Left renal pelvis (tissue), 4 donors: ENCODE measurements around the gene SLC15A3. TPM values are rescaled to one million over a fixed set of nuclear protein-coding genes. Genes with fewer than 3 reads are reported as not detected.
"Not testable (repeated sequence)": the region's sequence is repeated elsewhere in the genome, so short reads cannot be mapped to it uniquely, and the experiment has no call there.

Experiments
- DNase-seq, 4 donors: peaks; one replicate each; pipeline ENCODE4 v3.0.0-alpha.2; 2013; ENCODE audit warnings: low read depth in 4 of 4, low spot score in 3 of 4
- polyA plus RNA-seq, 4 donors: library from polyadenylated mRNA; unstranded; fragments of 120-200 nt; gene quantifications; one replicate each; pipeline ENCODE4 v1.2.1, GENCODE V29; 2013; ENCODE audit not compliant: insufficient read length in 4 of 4

SLC15A3 gene
- polyA plus RNA-seq, 4 donors, result 18.9 to 30.1 (median 23.8) TPM

GRCh38 chr11:60977836-60978235 is 25.9 kb upstream of the SLC15A3 start:
- DNase-seq, result no peak

DNA sequence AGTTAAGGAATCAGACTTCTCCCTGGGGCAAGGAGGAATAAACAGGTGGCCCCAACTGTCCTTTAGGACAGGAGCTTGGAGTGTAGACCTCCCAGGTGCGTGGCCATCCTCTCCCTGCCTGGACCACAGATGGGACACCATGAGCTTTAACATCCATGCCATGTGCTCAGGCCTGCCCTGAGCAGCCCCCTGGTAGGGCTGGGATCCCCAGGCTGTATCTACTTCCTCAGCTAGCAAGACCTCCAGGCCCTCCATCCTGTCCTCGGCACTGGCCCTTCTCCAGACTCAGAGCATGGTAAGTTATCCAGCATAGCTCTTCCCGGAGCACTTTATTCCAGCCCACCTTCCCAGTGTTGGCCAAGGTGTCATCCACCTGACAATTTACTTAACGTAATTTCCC is 25.2 kb upstream of the SLC15A3 start:
- no peak for DNase-seq

DNA sequence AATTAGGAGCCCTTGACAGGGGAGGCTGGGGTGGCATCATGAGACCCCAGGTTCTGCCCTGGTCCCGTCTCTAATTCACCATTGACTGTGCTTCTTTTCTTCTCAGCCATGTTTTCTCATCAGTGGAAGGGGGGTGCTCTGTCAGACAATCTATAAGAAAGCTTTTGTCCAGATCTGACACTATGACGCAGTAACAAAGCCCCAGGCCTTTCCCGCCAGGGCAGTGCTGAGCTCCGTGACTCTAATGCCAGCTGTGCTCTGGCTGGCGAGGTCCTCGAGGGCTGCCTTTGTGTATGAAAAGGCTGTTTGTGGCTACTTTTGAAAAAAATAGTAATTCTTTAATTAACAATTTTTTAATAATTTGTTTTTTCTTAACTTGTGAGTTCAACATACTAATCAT is 22.8 kb upstream of the SLC15A3 start:
- no peak for DNase-seq

DNA sequence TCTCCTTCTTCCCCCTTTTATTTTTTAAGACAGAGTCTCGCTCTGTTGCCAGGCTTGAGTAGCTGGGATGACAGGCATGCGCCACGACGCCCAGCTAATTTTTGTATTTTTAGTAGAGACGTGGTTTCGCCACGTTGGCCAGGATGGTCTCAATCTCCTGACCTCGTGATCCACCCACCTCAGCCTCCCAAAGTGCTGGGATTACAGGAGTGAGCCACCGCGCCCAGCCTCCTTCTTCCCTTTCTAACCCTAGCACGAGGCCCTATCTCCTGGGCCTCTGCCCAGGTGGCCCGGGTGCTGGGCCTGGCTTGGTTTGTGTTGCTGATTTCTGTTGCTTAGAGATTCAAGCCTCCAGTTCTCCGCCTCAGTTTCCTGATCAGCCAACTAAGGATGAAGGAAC is 22.3 kb upstream of the SLC15A3 start:
- DNase-seq, result not testable (repeated sequence)

- no peak for DNase-seq
These were observed 21.7 kb upstream of the SLC15A3 start for GRCh38 chr11:60973699-60974098.

DNA sequence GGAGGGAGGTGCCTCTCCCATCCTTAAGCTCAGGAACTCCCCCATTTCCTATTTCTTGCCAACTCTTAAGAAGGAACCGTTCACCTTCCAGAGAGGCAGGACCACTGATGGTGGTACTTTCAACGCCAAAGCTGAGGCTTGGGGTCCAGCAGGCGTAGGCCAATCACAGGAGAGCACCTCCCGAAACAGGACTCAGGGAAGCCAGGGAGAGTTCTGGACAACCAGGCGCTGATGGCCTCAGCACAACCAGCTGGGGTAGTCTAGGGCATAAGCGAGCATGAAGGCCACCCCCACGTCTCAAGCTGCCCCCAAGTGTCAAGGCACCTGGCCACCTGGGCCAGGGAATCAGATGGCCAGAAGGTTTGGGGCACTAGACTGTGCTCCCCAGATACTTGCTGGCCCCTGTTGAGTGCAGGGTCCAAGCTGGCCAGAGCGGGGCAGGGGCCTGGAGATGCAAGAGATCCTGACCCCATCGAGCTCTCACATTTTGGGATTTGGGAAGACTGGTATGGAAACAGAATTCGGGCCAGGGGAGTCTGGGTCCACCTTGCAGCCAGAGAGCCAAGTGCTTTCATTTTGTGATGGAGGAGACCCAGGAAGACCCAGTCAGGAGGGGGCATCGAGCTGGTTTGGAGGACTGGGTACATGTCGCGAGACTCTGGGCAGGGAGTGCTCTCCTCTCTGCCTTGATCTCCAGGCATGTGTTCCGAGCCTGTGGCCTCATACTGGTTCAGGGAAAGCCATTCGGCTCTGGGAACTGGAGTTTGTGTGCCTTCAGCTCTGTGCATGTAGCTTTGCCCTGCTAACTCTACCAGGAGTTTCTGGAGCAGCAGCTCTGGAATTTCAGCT is 20.4 kb upstream of the SLC15A3 start:
- DNase-seq, result no peak

DNA sequence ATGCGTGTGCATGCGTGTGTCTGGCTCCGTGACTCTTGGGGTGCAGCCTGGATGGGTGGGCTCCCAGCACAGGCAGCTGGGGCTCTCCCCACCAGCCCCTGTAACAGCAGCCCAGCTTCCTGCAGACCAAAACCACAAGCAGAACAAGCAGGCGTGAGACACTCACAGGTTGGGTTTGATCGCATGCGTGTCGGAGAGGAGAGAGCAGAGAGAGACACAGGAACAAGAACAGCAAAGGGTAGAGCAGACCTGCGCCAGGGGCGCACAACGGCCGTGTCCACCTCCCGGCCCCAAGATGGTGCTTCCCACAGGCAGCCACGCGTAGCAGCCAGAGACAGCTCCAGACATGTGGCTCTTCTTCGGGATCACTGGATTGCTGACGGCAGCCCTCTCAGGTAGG is 19.5 kb upstream of the SLC15A3 start, which contains the start of gene CD6:
TSS of gene CD6 (plus strand) at position 161 of the 400 bp plus-strand sequence. CDS start at position 347, 186 bp downstream.
- DNase-seq, result no peak

DNA sequence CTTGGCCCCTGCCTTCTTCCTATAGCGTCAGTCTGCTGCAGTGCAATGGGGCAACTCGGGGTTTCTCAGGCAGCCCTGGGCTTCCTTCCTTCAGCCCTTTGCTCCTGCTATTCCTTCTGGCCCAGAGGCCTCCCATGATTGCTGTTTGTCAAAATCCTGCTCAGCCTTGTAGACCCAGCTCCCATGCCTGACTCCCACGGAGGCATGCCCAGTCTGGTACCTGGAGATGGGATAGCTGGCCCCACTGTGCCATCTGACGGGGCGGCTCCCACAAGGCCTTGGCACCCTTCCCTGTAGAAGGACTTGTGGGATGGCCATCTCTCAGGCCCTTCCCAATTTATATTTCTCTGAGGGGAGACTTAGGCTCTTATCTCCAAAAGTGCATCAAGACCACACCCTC is 18.9 kb upstream of the SLC15A3 start:
- no peak for DNase-seq

- DNase-seq, result no peak
These were observed 18.4 kb upstream of the SLC15A3 start for GRCh38 chr11:60970369-60970774.

GRCh38 chr11:60968223-60968622 is 16.2 kb upstream of the SLC15A3 start:
- no peak for DNase-seq

DNA sequence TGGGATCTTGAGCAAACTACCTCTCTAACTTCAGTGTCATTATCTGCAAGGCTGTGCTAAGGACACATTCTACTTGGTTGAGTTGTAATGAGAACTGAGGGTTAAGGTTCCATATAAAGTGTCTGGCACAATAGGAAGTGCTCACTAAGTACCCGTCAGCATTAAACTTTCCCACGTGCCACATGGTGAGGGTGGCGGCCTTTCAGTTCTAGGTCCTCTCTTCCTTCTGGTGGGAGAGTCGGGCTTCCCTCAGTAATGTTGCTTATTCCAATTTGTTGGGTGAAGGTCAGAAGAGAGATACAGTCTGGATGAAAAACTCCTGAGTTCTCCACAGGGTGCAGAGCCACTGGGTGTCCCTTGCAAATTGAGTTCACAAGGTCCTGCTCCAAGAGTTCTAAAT is 14.9 kb upstream of the SLC15A3 start:
- no peak for DNase-seq

- DNase-seq, result no peak
These were observed 12.8 kb upstream of the SLC15A3 start for GRCh38 chr11:60964801-60965200.

DNA sequence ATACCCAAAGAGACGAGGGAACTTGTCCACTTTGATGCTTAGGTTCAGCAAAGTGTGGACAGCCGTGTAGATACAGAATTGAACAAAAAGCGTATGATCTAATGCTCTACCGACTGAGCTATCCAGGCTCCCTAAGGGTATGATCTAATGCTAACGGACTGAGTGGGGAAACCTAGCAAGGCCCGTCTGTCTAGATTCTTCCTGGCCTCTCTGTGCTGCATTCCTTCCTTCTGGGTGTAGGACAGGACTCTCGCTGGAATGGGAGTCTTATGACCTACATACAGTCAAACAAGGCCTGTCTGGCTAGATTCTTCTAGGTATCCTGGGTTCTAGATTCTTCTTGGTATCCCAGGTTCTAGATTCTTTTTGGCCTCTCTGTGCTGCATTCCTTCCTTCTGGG is 8.4 kb upstream of the SLC15A3 start:
- no peak for DNase-seq

GRCh38 chr11:60959431-60959830 is 7.5 kb upstream of the SLC15A3 start:
- DNase-seq, result no peak

DNA sequence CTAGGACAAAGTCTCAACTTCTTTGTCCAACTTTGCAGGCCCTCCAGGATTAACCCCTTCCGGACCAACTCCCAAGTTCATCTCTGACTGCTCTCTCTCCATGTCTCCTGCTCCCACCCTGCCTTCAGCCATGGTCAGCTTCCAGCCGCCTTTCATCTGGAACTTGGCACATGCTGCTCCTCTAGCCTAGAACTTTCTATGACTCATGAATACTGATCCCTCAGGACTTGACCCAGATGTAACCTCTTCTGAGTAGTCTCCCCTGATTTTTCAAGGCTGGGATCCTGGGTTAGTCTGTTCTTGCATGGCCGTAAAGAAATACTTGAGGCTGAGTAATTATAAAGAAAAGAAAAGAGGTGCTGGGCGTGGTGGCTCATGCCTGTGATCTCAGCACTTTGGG is 5.2 kb upstream of the SLC15A3 start:
- no peak for DNase-seq

GRCh38 chr11:60955571-60955970 is 3.6 kb upstream of the SLC15A3 start:
- no peak for DNase-seq

DNA sequence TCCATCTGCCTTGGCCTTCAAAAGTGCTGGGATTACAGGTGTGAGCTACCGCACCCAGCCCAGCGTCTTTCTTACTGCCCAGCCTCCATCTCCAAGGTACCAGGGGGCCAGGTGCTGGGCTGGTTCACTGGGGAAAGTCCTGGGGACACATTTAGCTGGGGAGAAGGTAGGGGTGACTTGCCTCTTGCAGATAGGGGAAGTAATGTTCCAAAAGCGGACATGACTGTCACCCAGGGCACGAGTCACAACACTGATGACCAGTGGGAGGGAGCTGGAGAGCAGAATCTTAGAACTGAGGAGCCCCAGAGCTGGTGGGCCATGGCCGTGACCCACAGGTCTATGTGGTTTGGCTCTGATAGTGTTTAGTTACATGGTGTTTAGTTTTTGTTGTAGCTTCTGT is 2.4 kb upstream of the SLC15A3 start:
- DNase-seq, result no peak

DNA sequence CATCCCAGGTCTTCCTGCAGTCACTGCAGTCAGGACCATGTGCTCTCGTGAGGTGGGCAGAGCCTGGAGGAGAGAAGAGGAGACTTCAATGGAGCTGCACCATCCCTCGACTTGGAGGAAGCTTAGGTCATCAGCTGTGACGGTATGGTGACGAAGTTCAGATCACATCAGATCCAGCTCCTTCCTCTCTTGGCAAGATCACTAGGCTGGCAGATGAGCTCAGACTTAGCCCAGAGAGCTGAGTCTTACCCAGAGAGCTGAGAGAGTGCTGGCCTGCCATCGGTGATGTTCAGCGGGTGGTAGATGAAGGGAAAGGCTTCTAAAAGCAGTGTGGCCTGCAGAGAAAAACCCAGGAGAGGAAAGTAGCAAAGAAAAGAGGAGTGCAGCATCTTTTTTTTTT is 1.8 kb upstream of the SLC15A3 start:
- DNase-seq, result no peak

DNA sequence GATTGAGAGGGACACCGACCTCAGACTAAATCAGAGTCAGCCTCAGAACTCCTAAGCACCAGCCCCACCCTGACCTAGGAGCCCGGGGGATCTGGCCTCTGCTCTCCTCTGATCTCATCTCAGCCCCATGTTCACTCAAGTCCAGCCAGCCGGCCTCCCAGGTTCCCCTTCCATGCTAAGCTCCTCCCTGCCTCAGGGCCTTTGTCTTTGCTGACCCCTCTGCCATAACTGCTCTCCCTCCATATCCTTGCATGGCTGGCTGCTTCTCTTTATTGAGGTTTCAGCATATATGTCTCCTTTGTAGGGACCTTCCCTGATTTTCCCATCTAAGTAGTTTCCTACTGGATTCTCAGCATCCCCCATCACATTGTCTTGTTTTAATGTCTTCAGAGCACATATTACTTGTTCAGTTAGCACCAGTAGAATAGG is 780 bp upstream of the SLC15A3 start:
- DNase-seq, result no peak

DNA sequence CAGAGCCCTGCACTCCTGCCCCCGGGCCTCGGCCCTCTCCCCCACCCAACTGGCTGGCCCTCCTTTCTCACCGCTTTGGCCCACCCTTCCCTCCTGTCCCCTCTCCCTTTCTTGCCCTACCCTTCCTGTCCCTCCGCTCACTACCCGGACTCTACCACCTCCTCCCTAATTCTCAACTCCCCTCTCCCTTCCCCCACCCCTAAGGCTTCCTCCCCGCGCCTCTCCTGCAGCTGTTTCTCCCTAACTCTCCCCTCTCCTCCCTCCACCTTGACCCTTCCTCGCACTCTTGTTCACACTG is 421 bp downstream of the SLC15A3 start:
- no peak for DNase-seq

DNA sequence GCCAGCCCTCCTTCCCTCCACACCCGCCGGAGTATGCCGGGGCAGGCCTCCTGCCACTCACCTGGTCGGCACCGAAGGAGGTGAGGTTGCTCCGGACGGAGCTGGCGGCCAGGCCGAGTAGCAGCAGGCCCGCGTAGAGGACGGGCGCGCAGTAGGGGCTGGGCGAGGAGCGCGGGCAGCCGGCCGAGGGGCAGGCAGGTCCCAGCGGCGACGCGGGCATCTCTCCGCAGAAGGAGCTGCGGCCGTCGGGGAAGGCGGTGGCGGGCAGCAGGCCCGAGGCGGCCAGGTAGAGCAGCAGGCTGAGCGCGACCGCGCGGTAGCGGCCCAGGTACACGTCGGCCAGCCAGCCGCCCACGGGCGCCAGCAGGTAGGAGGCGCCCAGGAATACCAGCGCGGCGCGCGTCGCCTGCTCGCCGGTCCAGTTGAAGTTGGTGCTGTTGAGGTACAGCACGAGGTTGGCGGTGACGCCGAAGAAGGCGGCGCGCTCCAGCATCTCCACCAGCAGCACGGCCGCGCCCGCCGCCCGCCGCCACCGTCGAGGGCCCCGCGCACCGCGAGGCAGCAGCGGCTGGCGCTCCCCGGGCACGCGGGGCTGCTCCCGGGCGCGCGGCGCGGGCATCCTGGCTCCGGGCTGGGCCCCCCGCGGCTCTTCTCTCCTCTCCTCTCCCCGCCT is 907 bp downstream of the SLC15A3 start:
- no peak for DNase-seq

DNA sequence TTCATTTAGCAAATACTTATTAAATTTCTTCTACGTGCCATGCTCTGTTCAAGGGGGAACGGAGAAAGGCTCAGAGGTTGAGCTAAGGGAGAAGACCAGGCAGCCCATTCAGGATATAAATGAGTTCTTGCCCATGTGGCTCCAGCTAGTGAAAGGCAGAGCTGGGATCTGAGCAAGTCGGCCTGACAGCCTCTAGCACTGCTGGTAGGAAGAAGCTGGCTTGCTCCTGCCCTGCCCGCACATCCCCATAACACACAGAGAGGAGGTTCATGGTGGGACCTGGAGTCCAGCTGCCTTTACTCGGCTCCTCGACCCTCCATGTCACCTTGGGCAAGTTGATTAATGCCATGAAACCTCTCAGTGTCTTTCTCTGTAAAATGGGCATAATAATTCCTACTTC is 2.0 kb downstream of the SLC15A3 start:
- no peak for DNase-seq
